GM03348 (cell line): ENCODE measurements around the gene BNC2.
A peak's percentile ranks its signal among the peaks of the same experiment; 100 is the strongest.
"Not testable (repeated sequence)": the region's sequence is repeated elsewhere in the genome, so short reads cannot be mapped to it uniquely, and the experiment has no call there.

Source experiments
- DNase-seq: peaks from one replicate; pipeline ENCODE4 v3.0.0; 2012; ENCODE audit warnings: low spot score

The BNC2 gene

DNA sequence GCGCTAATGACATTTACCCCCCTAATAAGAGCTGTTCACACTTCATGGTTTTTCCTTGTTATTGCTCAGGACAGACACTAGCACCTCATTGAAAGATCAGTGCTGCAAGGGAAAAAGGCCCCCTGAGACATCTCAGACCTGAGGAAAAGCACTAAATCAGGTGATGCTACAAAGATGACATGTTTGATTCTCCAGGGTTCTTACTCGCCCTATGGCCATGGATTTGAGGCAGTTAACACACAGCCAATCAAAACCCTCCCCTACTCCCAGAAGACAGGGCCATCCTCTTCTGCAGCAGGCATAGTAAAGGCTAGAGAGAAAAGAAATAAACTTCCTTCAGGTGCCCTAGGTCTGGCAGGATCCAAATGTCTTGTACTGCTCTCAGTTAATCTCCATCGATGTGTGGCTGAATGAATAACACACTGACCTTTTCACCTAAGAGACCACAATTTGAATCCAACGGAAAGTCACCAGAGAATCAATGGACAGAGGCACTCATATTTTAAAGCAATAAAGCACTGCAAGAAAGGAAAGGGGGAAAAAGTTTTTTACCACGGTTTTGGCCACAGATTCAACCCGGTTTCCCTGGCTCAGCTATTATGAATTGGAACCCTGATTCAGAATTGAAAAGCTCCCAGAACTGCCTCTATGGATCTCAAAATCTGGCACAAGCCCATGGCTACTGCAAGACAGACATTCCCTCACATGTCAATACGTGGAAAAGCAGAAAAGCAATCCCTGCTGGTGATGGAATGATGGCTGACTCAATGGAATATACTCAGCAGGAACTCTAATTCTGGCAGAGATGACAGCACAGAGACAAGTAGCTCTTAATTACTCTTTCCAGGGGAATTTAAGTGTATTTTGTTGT, 329.5 kb downstream of the BNC2 start:
- DNase-seq: peak; percentile 13

DNA sequence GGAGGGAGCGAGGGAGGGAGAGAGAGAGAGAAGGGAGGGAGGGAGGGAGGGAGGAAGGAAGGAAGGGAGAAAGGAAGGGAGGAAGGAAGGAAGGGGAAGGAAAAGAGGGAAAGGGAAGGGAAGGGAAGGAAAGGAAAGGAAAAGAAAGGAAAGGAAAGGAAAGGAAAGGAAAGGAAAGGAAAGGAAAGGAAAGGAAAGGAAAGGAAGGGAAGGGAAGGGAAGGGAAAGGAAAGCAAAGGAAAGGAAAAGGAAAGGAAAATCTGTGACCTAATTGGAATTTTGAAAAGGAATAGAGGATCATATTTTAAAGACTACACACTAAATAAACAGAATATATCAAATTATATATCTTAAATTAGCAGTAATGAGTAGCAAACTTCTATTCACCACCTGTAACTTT, 330.8 kb downstream of the BNC2 start:
- DNase-seq: not testable (repeated sequence)

DNA sequence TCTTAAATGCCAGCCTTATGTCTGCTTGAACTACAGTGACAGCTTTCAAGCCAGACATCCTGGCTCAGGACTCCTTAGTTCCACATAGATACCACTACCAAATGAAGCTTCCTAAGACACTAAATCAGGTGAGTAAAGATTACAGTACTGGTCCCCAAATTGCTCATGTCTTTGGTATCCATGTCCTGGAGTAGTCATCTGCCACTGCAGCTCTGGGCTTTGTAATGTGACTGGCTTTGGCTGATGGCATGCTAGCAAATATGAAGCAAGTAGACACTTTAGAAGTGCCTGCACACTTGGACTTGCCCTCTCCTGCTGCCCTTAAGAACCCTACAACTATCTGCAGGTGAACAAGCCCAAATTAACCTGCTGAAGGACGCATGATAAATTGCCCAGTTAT, 334.9 kb downstream of the BNC2 start:
- no peak for DNase-seq

DNA sequence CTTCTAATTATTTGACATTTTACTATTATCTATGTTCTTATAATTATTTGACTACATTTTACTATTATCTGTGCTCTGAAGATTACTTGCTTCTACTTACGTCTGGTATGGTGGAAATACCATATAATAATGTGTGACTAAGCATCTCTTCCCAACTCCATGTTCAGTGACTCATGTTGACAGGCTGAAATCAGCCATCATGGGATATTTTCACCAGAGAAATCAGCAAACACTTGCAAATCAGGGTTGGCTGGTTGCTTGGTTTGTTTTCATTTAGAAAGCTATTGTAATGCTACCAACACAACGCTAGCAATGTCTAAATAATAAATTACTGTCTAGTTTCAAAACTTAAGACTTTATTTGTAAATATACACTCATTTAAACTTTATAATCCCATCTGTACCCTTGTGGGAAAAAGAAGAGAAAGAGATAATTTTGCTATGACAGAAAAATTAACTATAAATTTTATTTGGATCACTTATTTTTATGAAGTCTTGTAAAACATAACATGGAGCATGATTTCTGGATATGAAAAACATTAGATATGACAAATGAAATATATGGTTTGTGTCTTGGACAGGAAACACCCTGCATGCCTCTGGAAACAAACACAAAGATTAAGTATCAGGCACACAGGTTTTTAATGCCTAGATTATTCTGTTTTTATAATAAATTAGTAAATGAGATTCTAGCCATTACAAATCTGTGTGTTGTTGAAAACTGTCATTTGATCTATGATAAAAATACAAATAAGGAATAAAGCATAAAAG, 337.6 kb downstream of the BNC2 start:
- DNase-seq: peak; percentile 24

DNA sequence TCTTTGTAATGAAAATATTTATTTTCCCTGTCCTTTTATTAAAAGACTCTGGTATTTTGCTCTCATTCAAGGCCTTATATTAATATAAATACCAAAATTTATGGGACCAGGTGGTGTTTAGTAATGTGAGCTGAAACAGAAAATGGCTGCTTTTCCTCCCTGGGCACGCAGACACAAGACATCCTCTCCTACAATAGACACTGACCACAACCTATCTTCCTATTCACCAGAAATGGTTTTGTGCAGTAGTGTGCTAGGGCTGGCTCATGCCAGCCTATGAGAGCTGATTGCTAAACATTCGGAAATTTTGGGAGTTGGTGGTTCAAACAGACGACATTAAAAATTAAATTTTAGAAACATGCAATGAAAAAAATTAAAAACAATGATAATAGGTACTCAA, 338.2 kb downstream of the BNC2 start:
- DNase-seq: no peak

DNA sequence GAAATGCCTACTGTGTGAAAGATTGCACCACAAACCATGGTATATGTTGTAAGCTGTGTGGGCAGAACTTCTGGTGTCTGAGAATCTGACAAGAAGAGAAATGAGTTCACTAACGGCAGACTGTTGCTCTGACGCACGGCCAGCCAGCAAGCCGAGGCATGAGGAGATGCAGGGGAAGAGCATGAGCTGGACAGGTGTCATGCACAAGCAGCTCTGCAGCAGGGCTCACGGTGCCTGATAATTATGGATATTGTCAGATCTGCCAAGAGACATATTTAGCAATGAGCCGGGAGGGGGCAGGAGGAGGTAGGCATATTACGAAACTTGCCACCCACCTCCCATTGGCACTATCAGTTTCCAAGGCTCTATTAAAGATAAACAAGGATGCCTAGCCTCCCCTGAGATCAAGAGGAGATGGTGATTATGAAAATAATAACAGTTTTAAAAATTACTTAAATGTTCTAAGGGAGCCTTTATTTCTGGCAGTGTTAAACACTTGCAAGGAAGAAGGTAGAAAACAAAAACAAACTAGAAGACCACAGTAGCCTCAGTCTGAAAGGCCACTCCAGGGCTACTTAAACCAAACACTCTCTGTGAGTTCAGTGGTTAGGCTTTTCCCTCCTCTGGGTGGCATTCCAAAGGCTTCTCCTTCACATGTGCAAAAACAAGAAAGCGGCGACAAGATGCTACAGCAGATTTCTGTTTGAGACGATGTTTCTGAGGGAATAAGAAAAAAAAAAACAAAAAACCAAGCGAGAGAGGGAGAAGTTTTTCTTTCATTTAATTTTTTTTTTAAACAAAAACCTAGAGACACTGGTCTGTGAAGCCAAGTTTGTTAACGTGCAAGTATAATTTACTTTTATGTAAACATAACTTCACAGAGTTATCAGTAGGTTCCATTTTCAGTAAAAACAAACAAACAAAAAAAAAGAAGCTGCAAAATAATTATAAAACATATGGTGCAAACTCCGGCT, 339.5 kb downstream of the BNC2 start:
- DNase-seq: no peak

DNA sequence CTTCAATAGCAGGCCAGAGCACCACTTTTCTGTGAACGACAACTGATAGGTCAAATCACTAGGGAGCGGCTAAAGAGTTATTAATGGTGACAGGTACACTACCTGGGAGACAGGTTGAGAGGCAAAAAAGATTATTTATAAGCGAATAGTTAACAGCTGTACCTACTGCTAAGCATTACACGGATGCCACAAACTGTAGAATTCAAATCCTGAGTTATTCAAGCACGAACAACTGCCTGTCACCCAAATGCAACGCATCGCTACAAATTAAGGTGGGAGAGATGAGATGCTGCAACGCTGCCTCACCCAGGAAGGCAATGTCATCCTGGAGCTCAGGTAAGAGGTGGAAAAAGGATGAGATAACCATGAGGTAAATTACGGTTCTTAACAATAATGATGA, 342.9 kb downstream of the BNC2 start:
- no peak for DNase-seq

DNA sequence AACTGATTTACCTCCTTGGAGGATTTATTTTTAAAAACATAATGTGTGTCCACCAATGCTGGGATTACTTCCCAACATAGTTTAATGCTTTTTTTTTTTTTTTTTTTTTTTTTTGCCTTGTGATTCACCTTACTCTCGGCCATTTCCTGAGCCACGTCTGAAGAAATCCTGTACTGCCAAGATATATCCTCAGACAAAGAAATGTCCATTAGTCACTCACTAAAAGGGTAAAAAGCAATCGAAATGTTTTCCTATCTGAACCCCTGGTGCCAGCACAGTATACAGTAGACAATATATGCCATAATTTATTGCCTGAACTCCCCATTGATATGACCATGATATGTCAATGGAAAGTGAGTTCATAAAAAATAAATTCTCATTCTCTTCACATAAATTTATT, 344.1 kb downstream of the BNC2 start:
- DNase-seq: peak; percentile 52

DNA sequence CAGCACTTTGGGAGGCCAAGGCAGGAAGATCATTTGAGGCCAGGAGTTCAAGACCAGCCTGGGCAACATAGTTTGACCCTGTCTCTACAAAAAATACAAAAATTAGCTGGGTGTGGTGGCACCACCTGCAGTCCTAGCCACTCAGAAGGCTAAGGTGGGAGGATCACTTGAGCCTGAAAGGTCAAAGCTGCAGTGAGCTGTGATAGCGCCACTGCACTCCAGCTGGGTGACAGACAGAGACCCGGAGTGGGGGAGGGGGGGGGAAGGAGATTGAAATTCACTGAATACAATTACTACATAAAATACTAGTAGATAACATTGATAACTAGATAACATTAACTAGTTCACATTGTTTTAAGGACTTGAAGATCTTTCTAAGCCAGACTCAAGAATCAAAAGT, 345.6 kb downstream of the BNC2 start:
- DNase-seq: no peak

DNA sequence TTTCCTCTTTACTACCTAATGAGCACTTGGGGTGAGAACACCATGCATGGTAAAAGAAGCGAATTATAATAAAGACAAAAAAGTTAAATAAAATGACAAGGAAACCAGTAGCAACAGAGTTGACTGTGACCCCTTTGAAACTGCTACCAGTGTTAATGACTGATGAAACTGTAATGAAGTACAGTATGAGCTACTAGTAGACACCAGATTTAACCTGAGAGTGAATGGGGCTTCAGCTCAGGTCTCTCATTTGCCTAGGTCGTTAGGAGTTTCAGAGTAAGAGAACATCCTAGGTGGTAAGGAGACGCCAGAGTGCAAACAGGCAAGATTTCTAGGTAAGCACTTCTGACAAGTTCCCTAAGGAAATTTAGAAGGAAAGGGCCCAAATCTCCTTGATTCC, 346.4 kb downstream of the BNC2 start:
- no peak for DNase-seq

DNA sequence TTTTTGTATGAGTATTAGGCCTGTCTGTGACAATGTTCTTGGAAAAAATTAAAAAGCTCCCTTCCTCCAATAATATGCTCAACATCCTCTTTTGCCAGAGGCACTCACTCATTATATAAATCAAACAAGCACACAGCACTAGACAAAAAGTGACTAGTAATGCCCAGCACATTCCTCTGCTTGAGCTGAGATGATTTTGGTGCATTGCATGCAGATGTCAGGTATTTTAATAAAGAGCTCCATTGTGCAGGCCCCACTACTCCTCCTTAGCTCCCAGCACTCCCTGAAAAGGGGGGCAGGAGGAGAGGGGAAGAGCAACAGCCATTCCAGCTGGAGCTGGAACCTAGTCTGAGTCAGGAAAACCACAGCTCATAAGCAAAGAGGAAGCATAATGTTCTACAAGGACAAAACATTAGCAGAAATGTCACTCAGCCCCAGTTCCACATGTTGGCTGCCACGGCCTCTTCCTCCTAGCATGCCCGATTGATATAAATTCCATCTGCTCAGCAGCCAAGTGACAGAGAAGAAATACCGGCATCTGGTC, 348.5 kb downstream of the BNC2 start:
- DNase-seq: peak; percentile 81

DNA sequence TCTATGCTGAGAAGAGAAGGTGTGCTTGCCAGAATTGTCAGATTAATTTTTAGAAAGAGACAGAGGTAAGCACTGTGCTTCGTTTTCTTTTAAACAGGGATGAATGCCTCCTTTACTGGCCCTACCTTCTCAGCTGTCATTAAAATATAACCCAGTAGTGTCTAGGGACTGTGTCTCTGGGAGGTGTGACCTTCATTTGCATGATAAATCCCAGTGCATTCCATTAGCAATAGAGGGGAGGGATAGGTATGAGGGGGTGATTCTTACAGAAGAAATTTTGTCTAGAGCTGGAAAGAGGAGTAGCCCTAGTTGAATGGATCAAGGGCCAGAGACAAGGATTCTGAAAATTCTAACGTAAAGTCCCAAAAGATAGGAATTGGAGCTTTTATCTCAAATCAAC, 351.5 kb downstream of the BNC2 start:
- DNase-seq: no peak

DNA sequence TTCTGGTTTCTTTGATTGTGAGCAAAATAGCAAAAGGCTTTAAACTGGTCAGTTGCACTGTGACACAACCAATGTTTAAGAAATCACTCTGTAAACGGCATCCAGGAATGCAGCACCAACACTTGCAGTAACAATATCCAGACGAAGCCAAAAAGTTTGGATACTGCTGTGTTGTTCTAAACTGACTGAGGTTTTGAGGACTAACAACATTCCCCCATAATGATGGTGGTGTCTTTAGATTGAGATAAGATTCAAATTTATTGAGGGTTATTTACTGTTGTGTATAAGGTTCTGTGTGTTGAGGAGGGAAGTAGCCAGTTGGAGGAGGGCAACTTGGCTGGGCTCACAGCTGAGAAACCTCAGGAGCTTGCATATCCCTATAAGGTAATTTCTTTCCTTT, 353.6 kb downstream of the BNC2 start:
- DNase-seq: peak; percentile 45

DNA sequence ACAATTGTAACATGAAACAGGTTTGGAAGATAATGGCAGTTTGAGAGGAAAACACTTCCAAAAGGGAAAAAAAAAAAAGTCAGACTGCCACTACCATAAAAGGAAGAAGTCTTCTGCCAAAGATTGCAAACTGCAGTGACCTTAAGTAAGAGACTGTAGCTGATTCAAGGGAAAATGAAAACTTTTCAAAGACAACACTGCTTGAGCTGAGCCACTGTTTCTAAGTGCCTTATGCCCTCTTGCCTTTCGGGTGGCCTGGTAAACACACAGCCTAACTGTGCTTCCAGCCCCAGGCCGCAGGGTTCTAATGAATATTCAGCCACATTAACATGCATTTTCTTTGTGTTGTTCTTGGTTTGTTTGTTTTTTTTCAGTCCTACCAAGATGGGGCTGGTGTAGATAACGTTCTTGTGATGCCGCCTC, 354.6 kb downstream of the BNC2 start:
- DNase-seq: peak; percentile 58

DNA sequence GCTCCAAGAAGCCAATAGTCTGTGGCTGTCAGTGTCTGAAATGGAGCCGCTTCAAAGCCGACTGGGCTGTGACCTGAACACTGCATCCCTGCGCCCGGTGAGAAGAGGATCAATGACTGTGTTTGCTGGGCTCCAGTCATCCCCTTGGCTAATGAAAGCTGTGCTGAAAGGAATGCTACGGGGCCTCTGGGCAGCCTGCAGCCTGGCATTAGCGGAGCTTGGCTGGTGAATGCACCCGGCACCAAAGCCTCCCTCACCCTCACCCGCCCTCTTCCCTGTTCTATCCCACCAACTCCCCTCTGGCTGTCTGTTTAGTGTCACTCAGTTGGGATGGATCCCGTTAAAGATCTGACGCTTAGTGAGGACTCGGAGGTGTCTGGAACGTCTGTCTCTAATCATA, 355.3 kb downstream of the BNC2 start:
- DNase-seq: no peak

DNA sequence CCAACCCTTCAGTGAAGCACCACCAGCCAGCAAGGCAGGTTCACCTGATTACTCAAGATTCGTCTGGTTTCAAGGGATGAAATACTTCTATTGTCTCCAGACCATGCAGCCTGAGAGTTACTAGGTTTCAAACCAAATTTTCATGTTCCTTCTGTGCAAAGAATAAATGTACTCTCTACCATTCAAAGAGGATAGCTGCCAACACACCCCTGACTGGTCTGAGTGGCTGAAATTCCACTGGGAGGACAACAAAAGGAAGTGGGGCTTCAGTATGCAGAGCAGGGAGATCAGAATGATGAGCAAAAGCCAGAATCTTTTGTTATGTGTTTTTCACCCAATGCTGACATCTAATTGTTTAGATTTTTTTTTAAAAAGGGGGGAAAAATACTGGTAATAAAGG, 356.3 kb downstream of the BNC2 start:
- no peak for DNase-seq

DNA sequence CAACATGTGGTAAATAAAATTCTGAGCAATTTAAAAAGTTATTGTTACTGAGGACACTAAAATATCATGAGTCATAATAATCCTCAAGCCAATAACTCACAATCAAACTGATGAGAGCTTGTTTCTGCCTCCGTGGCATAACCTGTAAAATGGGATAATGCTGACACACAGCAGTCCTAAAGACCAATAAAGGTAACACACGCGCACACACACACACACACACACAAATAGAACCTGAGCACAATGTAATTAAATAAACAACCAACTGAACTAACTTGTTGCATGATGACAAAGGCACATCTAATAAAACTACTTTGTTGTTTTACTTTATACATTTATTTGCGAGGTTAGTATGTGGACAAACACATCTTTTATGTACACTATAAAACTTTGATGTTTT, 358.2 kb downstream of the BNC2 start:
- no peak for DNase-seq

DNA sequence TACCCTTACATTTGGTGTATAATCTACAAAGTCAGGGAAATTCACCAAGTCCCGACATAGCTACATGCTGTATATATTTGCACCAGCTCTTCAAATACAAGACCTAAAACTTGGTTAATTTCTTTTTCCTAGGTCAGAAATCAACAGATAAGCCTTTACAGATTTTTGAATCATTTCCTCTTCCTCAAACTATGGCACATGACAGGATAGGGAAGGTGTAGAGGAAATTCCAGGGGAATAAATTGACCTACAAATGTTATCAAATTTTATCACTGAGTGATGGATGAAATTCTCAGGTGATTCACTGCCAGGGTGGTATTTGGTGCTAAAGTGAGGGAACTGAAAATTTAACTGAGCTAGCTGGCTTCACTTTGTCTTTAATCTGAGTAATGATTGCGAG, 360.0 kb downstream of the BNC2 start:
- DNase-seq: no peak

DNA sequence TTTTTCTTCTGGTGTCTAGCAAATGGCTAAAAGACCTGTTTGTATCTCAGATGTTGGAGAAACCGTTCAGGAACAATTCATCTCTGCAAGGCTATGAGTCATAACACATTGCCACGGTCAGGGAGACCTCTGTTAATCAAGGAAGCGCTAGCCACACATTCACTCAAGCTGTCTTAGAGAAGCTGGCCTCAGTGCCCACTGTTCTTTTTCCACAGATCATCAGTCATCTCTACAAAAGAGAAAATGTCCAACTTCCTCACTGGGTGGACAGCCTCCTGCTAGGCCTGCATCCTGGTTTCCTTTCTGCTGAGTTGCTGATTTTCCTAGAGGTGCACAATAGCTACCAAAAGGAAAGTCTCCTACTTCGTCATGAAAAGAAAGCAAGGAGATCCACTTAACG, 360.5 kb downstream of the BNC2 start:
- no peak for DNase-seq

DNA sequence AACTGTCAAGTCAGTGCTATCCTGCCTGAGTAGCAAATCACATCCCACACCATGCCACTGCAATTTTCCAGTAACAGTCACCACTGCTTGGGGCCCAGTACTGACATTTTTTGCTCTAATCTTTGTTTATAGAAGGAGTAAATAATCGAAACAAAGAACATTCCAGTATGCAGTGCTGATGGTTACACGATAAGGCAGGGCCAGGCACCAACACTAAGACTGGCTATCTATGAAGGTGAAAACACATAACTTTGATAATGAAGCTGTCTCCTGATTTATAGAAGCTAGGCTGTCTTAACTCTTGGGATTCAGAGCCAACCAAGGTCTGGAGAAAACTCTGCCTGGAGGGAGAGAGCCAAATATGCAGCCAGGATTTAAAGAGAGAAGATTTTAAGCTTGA, 365.3 kb downstream of the BNC2 start:
- peak; percentile 47 for DNase-seq

DNA sequence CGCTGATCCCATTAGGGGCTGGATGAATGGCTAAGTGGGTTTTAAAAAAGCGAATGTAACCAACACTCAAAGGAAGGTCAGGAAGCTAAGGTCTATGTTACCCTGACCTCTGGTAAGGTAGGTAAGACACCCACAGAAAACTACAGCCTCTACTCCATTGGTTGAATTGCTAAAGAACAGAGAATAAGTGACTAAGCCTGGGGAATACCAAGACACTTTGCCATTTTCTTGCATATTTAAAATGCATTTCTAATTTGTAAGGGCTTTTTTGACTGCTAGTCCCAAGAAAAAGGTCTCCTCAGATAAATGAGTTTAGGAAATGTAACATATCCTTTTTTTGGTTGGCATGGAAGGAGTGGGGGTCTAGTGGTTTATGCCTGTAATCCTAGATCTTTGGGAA, 368.7 kb downstream of the BNC2 start:
- DNase-seq: no peak

DNA sequence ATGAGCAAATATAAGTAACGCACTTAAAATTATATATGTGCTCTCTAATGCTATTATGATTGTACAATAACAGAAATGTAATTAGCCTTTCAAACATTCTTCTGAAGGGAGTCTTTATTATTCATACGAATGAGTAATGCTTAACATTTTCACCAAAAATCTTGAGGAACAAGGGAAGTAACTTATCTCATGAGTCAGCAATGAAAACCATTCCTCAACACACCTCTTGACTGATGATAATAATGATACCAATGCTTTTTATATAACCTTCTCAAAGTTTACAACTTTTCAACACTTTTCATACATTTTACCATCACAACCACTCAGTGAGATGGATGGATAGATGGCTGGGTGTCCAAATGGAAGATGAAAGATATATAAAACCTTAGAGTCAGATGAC, 369.3 kb downstream of the BNC2 start:
- DNase-seq: peak; percentile 32
